Measurements from ENCODE around the gene RNF25.
"Not testable (repeated sequence)": the region's sequence is repeated elsewhere in the genome, so short reads cannot be mapped to it uniquely, and the experiment has no call there.

Gene RNF25, protein sequence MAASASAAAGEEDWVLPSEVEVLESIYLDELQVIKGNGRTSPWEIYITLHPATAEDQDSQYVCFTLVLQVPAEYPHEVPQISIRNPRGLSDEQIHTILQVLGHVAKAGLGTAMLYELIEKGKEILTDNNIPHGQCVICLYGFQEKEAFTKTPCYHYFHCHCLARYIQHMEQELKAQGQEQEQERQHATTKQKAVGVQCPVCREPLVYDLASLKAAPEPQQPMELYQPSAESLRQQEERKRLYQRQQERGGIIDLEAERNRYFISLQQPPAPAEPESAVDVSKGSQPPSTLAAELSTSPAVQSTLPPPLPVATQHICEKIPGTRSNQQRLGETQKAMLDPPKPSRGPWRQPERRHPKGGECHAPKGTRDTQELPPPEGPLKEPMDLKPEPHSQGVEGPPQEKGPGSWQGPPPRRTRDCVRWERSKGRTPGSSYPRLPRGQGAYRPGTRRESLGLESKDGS

DNA sequence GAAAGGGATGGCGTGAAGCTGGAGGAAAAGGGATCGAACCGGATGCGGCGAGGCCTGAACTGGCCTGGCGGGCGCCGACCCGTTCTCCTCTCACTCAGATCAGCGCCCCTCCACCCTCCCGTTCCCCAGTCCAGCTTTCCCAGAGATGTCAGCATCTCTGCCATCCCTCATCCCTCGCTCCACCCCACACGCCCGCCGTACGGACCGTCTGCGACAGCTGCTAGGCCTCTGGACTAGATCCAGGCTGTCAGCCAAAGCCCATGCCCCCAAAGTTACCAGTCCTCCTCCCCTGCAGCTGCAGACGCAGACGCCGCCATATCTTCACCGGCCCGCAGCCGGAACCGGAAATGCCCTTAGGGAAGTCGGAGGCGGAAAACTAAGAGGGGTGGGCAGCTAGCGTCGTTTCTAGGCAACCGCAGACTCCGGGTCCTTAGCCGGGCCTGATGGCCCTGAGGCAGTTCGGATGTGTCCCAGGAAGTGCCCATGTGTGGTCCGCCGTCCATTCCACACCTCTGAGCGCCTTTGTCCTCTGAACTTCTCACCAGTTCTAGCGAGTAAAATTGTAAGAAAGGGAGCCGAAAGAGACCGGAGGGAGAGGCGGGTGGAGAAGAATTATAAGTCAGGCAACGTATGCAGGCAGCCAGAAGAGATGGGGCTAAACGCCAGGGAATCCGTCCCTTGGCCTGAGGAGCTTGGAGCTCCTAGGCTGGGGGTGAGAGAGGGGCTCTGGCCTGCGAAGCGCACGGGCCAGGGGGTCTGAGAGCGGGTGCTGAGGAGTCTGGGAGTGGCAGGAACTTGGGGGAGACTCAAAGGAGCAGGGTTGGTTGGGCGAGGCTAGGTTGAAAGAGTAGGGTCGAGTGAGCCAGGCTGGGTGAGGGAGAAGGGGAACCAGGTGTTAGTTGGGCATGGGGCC lies at the start of gene RNF25, which contains the start of gene STK36:
Gene RNF25, minus strand, starts transcription at position 349 of the 913 bp plus-strand sequence. Its CDS starts 32 bp downstream, at position 317.
Gene STK36, plus strand, starts transcription at position 433 of the 913 bp plus-strand sequence. CDS start 744 bp downstream, outside the sequence.
- DNase-seq (ENCODE audit: low read depth in 2 of 2, low spot score in 1 of 2), result peak; percentile 47 to 71

DNA sequence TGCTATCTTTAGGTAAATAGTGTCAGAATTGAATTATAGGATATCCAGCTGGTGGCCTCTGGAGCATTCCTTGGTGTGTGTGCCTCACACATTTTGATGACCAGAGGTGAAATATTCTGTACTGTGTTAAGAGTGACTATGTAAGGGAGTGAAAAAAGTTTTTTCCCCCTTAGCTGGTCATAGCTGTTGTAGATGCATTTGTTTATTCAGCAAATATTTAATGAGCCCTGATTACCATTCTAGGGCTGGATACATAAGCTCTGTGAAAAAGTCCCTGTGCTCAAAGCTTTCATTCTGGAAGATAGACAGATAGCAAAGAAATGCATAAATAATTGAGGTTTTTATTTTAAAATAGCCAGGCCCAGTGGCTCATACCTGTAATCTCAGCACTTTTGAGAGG lies 49.7 kb upstream of the RNF25 start:
- no peak for DNase-seq (ENCODE audit: low read depth in 2 of 2, low spot score in 1 of 2)

DNA sequence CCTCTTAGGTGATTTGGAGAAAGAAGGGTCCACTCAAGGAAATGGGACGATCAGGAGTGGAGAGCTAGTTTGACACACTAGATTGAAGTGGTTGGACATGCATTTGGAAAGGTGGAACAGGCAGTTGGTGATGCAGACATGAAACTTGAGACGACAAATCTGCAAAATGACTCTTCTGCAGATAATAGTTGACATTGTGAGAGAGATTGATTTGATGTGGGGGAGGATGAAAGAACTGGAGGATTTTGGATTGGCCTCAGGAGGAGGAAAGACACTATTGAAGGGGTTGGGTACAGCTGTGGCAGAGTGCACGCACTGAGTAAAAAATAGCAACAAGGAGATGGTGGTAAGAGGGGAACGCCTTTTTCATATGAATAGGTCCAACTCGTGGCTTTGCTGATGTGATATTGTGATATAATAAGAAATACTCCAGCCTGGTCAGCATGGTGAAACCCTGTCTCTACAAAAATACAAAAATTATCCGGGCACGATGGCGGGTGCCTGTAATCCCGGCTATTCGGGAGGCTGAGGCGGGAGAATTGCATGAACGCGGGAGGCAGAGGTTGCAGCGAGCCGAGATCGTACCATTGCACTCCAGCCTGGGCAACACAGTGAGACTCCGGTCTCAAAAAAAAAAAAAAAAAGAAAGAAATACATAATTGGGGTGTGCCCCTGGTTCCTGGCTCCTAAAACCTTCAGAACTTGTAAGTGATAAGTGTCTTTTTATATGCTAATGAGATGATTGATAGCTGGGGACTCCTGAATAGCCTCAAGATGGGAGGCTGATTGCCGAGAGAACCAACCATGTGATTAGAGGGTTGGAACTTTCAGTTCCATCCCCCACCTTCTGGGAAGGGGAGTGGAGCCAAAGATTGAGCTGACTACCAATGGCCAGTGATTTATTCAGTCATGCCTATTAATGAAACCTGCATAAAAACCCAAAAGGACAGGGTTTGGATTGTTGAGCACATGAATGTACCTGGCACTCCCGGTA lies 48.5 kb upstream of the RNF25 start:
- DNase-seq (ENCODE audit: low read depth in 2 of 2, low spot score in 1 of 2), result no peak

DNA sequence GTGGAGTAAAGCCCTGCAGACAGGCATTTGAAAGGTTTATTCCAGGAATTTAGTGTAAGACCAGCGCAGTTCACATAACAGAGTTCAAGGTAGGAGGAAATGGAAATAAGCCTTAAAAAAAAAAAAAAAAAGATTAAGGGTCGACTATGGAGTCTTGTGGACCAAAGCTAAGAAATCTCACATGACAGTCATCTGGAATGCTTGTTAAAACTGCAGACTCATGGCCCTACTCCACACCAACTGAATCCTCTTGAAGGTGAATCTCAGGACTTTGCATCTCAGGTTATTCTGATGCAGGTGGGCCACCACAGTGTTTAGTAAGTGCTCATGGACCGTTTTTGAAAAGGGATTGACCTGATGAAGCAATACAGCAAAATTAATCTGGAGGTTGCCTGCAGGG lies 47.7 kb upstream of the RNF25 start:
- no peak for DNase-seq (ENCODE audit: low read depth in 2 of 2, low spot score in 1 of 2)

DNA sequence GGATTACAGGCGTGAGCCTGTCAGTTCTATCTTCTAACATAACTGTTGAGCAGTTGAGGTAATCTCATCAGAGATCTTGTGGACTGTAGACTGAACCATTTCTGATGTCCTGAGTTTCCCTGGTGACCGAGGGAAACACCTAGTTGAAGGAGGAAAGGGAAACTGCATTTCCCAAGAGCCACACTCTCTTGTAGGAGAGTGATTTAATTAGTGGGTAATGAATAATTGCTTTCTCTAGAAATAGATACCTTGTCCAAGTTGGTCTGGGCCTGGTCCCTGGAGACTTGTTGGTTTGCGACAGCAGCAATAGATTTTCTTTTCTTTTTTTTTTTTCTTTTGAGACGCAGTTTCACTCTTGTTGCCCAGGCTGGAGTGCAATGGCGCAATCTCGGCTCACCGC lies 46.3 kb upstream of the RNF25 start:
- no peak for DNase-seq (ENCODE audit: low read depth in 2 of 2, low spot score in 1 of 2)

DNA sequence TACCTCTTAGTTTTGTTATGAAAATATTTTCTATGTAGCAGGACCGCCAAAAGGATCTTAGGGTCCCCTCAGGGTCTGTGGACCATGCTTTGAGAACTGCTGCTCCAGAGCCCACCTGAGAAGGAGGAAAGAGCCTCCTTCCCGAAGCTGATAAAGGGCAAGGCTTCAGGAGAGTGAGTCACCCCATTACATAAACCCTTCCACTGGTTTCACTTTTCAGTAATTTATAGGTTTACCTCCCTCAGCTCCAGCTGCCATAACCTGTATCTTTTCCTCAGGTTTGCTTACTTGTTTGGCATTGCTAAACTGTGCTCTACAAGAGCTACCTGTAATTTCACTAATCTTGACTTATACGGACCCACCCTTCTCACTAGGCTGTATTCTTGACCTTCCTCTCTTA lies 45.5 kb upstream of the RNF25 start:
- no peak for DNase-seq (ENCODE audit: low read depth in 2 of 2, low spot score in 1 of 2)

DNA sequence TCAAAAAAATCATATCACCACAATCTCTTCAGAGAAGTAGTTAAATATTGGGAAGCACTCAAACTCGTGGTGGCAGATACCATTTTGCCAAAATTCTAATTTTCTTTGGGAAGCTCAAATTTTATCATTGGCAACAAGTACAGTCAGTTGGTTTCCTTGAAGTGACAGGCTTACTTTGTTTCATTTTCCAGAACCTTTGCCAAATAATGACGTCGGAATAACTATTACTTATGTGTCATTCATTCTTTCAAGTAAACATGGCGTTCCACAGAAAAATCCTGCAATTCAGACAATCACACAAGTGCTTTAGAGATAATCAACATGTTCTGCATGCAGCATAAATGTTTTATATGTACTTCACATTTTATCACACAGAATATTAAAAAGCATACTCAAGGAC lies 44.3 kb upstream of the RNF25 start:
- no peak for DNase-seq (ENCODE audit: low read depth in 2 of 2, low spot score in 1 of 2)

DNA sequence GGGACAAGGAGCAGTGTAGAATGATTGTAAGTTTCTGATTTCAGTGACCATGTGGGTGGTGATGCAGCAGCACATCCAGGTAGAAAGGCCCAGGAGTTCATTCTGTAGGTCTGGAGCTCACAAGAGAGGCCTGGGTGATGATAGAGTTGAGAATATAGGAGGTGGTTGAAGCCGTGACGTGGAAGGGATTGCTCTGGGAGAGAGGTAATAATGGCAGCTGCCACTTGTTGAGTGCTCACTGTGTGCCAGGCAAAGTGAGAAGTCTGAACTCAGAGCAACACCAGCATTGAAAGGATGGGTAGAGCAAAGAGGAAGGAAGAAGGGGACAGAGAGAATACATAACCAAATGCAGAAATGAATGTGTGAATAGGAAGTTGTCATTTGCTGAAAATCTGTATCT lies 42.1 kb upstream of the RNF25 start:
- no peak for DNase-seq (ENCODE audit: low read depth in 2 of 2, low spot score in 1 of 2)

DNA sequence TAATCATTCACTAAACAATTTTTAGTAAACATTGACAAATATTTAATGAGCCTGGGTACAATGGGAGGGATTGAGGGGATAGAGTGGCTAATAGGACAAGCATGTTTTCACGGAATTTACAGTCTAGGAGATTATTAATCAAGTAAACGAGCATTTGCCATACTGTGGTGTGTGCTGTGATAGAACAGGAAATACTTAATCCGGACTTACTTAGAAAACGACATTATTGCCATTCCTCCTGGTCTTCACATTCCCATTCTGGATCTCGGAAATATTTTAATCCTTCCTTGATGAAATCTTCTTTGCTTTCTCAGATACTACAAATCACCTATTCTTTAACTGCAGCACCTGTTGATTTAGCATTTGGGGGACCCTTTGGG lies 39.7 kb upstream of the RNF25 start:
- DNase-seq (ENCODE audit: low read depth in 2 of 2, low spot score in 1 of 2), result no peak

DNA sequence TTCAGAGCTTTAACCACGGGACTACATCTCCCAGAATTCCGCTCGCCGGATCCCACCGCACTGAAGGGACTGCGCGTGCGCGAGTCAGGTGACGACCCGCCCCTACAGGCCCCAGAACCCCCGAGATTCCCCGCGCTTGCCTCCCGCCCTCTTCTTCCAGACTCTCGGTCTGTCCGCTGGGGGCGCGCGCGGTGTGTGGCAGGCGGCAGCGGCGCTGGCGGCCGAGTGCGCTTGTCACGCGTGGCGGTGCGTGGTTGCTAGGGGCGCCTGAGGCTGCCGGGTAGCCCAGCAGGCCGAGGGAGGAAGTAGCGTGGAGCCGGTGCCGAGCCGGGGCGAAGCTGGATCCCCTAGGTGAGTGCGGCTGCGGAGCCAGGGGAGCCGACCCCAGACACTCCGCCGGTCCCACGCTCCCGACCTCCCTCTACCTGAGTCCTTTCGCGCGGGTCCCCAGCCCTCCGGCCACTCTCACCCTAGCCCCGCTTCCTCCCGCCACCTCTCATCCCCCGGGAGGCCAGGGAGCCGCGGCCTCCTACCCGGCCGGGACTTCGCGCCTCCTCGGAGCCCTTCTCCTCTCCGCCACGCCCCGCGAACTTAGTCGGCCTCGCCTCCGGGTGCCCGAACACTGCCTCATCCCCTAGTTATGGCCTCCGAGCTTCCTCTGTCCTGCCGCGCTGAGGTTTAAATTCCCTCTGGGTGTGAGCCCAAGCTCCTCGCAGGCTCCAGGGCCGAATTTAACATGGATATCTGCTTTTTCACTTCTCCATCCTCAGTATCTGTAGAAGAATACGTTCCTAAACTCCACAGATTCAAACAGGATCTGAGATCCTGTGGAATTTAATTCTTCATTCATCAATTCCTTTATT lies 39.1 kb upstream of the RNF25 start, which contains the start of gene TTLL4:
Gene TTLL4, plus strand, starts transcription at position 149 of the 863 bp plus-strand sequence. CDS start 26,842 bp downstream, outside the sequence.
- DNase-seq (ENCODE audit: low read depth in 2 of 2, low spot score in 1 of 2), result peak; percentile 93 to 99

DNA sequence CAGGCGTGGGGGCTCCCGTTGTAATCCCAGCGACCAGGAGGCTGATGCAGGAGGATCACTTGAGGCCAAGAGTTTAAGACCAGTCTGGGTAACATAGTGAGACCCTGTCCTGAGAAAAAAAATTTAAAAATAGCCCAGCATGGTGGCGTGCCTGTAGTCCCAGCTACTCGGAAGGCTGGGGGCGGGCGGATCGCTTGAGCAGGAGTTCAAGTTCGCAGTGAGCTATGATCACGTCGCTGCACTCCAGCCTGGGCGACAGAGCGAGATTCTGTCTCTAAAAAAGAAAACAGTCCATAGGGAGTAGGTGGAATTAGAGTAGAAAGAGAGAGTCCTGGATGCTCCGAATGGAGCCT lies 38.5 kb upstream of the RNF25 start:
- DNase-seq (ENCODE audit: low read depth in 2 of 2, low spot score in 1 of 2), result no peak

DNA sequence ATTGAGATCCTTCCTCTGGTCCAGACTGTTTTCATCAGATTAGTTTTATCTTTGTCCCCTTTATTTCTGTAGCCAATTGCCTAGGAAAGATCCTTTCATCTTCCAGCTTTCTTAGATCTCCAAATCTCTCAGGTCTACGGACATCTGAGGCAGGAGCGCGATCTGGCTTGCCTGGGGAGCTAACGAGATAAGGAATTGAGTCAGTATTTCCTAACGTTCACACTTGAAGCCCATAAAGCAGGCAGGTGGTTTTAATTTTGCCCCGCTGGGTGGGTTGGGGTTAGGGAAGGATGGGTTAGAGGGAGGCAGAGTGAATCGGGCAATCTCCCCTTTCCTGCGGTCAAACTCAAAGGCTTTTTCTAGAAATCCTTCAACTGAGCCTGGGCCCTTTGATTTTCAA lies 38.1 kb upstream of the RNF25 start:
- no peak for DNase-seq (ENCODE audit: low read depth in 2 of 2, low spot score in 1 of 2)

DNA sequence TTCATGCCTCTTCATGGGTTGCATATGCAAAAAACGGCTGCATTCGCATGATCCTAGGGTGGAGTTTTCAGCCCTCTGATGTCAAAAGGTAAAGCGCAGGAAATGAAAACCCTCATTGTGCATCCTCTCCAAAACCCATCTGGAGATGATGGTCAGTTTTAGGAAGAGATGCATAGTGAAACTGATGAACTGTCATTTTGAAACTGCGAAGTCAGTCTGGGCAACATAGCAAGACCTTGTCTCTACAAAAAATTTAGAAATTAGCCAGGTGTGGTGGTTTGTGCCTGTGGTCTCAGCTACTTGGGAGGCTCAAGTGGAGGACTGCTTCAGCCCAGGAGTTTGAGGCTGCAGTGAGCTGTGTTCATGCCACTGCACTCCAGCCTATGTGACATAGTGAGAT lies 36.3 kb upstream of the RNF25 start:
- no peak for DNase-seq (ENCODE audit: low read depth in 2 of 2, low spot score in 1 of 2)

DNA sequence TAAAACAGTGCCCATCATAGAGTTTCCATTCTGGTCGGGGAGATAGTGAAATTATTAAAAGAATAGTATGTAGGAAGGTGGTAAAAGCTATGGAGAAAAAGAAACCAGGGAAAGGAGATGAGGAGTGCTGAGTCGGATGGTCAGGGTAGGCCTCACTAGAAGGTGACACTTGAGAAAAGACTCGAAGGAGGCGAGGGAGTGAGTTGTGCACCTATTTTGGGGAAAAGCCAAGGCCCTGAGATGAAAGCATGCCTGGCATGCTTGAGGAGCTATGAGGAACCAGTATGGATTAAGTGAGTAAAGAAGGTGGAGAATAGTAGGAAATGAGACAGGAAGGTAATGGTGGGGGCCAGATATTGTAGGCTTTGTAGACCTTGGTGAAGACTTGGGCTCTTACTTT lies 31.5 kb upstream of the RNF25 start:
- no peak for DNase-seq (ENCODE audit: low read depth in 2 of 2, low spot score in 1 of 2)

DNA sequence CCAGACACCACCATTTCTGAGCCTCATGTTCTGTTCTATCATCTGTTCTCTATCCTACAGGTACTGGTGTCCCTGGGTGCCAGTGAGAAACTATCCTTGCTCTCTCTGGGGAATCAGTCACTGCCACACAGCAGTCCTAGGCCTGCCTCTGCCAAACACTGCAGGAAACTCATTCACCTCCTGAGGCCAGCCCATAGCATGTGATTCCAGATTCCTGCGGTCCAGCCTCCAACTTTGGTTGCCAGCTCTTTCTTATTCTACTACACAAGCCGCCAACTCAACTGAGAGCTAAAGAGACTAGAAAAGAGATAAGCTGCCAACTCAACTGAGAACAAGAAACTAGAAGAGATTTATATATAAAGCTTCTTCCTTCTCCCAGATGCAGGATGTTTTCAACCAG lies 30.0 kb upstream of the RNF25 start:
- DNase-seq (ENCODE audit: low read depth in 2 of 2, low spot score in 1 of 2), result no peak

DNA sequence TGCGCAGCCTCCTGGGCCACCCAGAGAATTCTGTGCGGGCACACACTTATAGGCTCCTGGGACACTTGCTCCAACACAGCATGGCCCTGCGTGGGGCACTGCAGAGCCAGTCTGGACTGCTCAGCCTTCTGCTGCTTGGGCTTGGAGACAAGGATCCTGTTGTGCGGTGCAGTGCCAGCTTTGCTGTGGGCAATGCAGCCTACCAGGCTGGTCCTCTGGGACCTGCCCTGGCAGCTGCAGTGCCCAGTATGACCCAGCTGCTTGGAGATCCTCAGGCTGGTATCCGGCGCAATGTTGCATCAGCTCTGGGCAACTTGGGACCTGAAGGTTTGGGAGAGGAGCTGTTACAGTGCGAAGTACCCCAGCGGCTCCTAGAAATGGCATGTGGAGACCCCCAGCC lies 27.1 kb upstream of the RNF25 start:
- no peak for DNase-seq (ENCODE audit: low read depth in 2 of 2, low spot score in 1 of 2)

DNA sequence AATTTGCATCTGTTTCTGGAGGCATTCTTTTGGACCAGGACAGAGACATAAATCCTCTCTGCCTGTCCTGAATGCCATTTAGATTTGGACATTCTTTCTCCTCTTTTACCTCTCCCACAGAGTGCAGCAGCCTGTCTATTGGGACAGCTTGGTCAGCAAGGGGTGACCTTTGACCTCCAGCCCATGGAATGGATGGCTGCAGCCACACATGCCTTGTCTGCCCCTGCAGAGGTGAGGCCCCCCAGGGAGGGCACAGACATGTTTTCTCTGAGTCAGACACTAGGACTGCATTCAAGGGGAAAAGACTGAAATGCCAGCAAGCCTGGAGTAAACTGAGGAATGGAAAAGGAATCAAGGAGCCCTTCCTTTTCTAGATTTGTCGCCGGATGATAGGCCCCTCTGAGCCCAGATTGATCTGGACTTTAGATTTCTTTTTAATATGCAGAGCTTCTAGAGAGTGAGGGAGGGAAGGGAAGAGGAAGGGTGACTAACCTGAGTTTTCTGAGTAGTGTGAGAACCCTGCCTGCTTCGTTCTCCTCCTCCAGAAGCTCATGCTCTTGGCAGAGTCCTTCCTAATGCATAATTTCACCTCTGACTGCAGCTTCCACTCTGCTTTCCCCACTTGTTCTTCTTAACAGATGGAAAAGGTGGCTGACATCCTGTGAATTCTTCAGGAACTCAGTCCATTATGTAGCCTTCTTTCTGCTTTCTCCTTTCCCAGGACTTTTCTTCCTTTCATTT lies 22.8 kb upstream of the RNF25 start:
- no peak for DNase-seq (ENCODE audit: low read depth in 2 of 2, low spot score in 1 of 2)

DNA sequence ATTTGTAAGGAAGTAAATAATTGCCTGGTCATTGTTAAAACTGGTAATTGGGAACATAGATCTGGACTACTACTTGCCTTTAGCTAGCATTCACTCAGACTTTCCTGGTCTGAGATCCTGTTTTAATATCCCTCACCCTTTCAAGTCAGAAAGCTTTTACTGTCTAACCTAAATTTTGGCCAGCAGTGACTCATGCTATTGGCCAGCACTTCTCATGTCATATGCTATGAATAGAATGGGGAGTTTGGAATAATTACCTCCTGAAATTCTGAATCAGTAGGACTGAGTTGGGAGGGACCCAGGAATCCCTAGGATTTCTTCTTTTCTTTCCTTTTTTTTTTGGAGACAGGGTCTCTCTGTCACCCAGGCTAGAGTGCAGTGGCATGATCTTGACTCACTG lies 19.4 kb upstream of the RNF25 start:
- no peak for DNase-seq (ENCODE audit: low read depth in 2 of 2, low spot score in 1 of 2)

DNA sequence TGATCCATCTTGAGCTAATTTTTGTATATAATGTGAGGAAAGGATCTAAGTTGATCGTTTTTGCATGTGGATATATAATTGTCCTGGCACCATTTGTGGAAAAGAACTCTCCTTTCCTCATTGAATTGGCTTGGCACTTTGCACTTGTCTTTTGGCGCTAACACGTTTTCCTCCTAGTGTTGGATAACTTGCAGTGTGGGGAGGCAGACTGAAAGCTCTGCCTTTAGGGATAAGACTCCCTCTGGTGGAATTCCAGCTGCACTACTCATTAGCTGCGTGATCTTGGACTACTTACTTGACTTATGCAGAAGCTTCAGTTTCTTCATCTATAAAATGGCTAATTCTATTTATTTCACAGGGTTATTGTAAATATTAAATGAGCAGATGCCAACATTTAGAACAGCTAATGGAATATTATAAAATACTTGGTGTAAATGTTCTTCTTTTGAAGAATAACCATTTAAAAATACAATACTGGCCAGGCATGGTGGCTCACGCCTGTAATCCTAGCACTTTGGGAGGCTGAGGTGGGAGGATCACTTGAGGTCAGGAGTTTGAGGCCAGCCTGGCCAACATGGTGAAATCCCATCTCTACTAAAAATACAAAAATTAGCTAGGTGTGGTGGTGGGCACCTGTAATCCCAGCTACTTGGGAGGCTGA lies 15.7 kb upstream of the RNF25 start:
- not testable (repeated sequence) for DNase-seq (ENCODE audit: low read depth in 2 of 2, low spot score in 1 of 2)
